Suprapubic skin (tissue), 4 donors: Measurements from ENCODE around the gene SLC25A24. TPM values are rescaled to one million over a fixed set of nuclear protein-coding genes. Genes with fewer than 3 reads are reported as not detected.
A peak's percentile ranks its signal among the peaks of the same experiment; 100 is the strongest.
"Not testable (repeated sequence)": the region's sequence is repeated elsewhere in the genome, so short reads cannot be mapped to it uniquely, and the experiment has no call there.

Experiments
- DNase-seq, 2 donors: peaks; one replicate each; pipeline ENCODE4 v3.0.0-alpha.2; 2019; ENCODE audit warnings: low spot score in 2 of 2
- H3K27ac ChIP-seq: fragments of 200-600 bp; sonication (generic); one replicate; pipeline ENCODE4 v1.5.1; 2019
- H3K27me3 ChIP-seq: fragments of 200-600 bp; sonication (generic); one replicate; pipeline ENCODE4 v1.5.1; 2019
- H3K36me3 ChIP-seq: fragments of 200-600 bp; sonication (generic); one replicate; pipeline ENCODE4 v1.5.1; 2019
- H3K4me1 ChIP-seq: fragments of 200-600 bp; sonication (generic); one replicate; pipeline ENCODE4 v1.5.1; 2019
- H3K4me3 ChIP-seq: fragments of 200-600 bp; sonication (generic); one replicate; pipeline ENCODE4 v1.5.1; 2019; ENCODE audit warnings: mild to moderate bottlenecking
- H3K9me3 ChIP-seq: fragments of 200-600 bp; sonication (generic); one replicate; pipeline ENCODE4 v1.5.1; 2019
- EP300 ChIP-seq: sonication (generic); formaldehyde crosslinking; IDR thresholded peaks from one replicate; pipeline ENCODE4 v1.6.1; 2017; ENCODE audit warnings: antibody characterized with exemption
- POLR2A ChIP-seq, 2 donors: fragments of 450-650 bp; IDR thresholded peaks; one replicate each; pipeline ENCODE4 v1.6.1; 2017; ENCODE audit warnings: antibody characterized with exemption in 2 of 2, mild to moderate bottlenecking in 2 of 2, moderate library complexity in 2 of 2
- POLR2AphosphoS5 ChIP-seq, 3 donors: sonication (generic); formaldehyde crosslinking; IDR thresholded peaks; one replicate each; pipeline ENCODE4 v1.6.1; 2017; ENCODE audit warnings: antibody characterized with exemption in 3 of 3
- WGBS: methylation state at CpG from one replicate; pipeline ENCODE4 v1.1.5; 2018; 5-methylcytosine and 5-hydroxymethylcytosine counted together
- total RNA-seq, 4 donors: library from RNA; depleted of rRNA; stranded (reverse); fragments of >200 nt; gene quantifications; one replicate each; pipeline ENCODE4 v1.1.0, GENCODE V29; 2016
- TF ChIP-seq, protein P1 (sequence below), 2 donors: fragments of 200-600 bp in 1 of 2; fragments of 450-650 bp in 1 of 2; sonication (generic) in 1 of 2; IDR thresholded peaks; one replicate each; pipeline ENCODE4 v1.5.1; 2016 to 2019; ENCODE audit warnings: antibody characterized with exemption in 2 of 2, mild to moderate bottlenecking in 1 of 2, moderate library complexity in 1 of 2

The SLC25A24 gene
- total RNA-seq, 4 donors from 2014 or later = 13.6 to 17.7 (median 16.2) TPM

DNA sequence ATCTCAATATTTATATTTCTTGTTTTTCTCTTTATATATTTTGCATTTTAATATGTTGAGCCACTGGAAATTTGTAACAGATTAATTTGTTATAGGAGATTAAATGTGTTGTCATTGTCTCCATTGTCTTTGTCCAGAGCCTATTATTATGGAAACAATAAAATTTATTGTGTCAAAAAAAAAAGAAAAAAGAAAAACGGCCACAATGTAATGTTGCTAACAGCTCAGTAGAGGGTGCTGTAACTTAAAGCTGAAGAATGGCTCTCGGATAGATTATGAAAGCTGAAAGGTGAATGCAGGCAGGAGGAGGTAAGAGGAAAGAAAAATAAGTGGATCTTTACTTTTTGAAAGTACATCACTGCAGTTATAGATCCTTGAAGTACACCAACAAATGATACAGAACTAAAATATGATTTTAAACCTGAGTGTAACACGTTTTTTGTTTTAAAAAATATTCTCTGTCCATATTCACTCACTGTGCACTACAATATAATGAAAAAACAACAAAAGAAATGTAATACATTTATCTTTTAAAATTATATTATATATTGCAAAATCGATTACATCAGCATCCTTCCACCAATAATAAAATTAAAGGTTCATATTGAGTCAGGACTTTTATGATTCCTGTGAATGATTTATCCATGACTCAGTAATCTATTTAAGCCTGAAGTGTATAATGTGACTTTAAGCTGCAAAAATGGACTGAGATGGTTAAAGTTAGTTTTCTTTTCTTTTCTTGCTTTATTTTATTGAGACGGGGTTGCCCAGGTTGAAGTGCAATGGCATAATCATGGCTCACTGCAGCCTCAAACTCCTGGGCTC lies 14.7 kb upstream of the SLC25A24 start:
- WGBS = 8% methylated on average over 4 of the region's 5 CpGs
- H3K9me3 ChIP-seq, H3K27me3 ChIP-seq, H3K27ac ChIP-seq, H3K36me3 ChIP-seq, DNase-seq, H3K4me1 ChIP-seq, H3K4me3 ChIP-seq: not testable (repeated sequence)
- TF ChIP-seq, protein P1, sequence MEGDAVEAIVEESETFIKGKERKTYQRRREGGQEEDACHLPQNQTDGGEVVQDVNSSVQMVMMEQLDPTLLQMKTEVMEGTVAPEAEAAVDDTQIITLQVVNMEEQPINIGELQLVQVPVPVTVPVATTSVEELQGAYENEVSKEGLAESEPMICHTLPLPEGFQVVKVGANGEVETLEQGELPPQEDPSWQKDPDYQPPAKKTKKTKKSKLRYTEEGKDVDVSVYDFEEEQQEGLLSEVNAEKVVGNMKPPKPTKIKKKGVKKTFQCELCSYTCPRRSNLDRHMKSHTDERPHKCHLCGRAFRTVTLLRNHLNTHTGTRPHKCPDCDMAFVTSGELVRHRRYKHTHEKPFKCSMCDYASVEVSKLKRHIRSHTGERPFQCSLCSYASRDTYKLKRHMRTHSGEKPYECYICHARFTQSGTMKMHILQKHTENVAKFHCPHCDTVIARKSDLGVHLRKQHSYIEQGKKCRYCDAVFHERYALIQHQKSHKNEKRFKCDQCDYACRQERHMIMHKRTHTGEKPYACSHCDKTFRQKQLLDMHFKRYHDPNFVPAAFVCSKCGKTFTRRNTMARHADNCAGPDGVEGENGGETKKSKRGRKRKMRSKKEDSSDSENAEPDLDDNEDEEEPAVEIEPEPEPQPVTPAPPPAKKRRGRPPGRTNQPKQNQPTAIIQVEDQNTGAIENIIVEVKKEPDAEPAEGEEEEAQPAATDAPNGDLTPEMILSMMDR (IDR thresholded peaks at IDR 0.05) = peak in 1 of 2 donors; percentile 57

DNA sequence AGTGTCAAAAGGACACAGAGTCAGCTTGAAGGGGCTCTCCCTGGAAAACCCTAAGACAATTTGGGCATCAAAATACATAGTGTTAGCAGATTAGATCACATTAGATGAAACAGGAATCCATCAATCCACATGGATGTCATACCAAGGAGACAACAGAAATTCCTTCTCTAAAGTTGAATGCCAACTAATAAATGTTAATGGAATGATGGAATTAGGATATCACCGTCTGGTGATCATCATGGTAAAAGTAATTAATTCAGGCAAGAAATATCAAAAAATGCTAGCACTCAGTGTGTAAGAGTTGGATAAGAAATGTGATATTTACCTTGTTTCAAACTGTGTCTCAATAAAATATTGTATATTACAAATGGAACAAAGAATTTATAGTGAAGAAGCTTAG lies 10.9 kb upstream of the SLC25A24 start:
- H3K9me3 ChIP-seq = no peaks in the 10 kb centered on the region
- no peak overlapping the region for H3K4me3 ChIP-seq
- 89% methylated on average over 1 of the region's 1 CpG for WGBS
- no peak for TF ChIP-seq POLR2A (IDR thresholded peaks at IDR 0.05)
- H3K27ac ChIP-seq = no peak overlapping the region
- no peaks in the 10 kb centered on the region for H3K4me1 ChIP-seq
- no peaks in the 10 kb centered on the region for H3K36me3 ChIP-seq
- peaks cover 12% of the 10 kb centered on the region for H3K27me3 ChIP-seq
- no peak for DNase-seq

DNA sequence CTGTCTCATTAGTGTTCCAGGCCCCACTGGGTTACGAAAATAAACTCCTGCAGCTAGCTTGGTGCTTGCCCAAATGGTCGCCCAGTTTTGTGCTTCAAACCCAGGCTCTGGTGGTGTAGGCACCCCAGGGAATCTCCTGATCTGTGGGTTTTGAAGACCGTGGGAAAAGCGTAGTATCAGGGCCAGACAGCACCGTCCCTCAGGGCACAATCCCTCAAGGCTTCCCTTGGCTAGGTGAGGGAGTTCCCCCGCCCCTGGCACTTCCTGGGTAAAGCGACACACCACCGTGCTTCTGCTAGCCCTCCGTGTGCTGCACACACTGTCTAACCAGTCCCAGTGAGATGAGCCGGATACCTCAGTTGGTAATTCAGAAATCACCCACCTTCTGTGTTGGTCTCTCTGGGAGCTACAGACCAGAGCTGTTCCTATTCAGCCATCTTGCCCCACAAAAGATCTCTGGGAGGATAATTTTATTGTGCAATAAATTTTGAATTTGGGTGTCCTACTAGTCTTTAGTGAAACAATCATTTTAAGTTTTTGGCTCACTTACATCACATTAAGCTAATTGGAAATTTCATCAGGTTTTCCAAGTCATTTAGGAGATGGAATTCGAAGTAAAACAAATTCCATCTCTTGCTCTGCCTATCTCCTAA lies 9.4 kb upstream of the SLC25A24 start:
- Histone ChIP-seq H3K36me3 (no peaks in the 10 kb centered on the region), H3K9me3 (no peaks in the 10 kb centered on the region), H3K4me3 (no peak overlapping the region), H3K27me3 (peaks cover 12% of the 10 kb centered on the region), H3K27ac (no peak overlapping the region), H3K4me1 (no peaks in the 10 kb centered on the region)
- 52% methylated on average over 8 of the region's 11 CpGs for WGBS
- no peak for DNase-seq
- TF ChIP-seq, protein P1 (IDR thresholded peaks at IDR 0.05) = no peak
- TF ChIP-seq POLR2AphosphoS5 (IDR thresholded peaks at IDR 0.05) (no peak), POLR2A (IDR thresholded peaks at IDR 0.05) (no peak), EP300 (no peak)

DNA sequence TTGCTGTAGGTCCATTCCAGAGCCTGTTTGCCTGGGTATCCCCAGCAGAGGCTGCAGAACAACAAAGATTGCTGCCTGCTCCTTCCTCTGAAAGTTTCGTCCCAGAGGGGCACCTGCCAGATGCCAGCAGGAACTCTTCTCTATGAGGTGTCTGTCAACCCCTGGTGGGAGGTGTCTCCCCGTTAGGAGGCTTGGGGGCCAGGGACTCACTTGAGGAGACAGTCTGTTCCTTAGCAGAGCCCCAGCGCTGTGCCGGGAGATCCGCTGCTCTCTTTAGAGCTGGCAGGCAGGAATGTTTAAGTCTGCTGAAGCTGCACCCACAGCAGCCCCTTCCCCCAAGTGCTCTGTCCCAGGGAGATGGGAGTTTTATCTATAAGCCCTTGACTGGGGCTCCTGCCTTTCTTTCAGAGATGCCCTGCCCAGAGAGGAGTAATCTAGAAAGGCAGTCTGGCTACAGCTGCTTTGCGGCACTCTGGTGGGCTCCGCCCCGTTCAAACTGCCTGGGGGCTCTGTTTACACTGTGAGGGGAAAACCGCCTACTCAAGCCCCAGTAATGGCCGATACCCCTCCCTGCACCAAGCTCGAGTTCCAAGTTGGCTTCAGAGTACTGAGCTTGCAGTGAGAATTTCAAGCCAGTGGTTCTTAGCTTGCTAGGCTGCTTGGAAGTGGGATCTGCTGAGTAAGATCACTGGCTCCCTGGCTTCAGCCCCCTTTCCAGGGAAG lies 8.7 kb upstream of the SLC25A24 start:
- Histone ChIP-seq H3K4me1 (no peaks in the 10 kb centered on the region), H3K27me3 (peaks cover 12% of the 10 kb centered on the region), H3K9me3 (no peaks in the 10 kb centered on the region), H3K27ac (no peak overlapping the region), H3K36me3 (no peaks in the 10 kb centered on the region), H3K4me3 (no peak overlapping the region)
- no peak for TF ChIP-seq POLR2AphosphoS5 (IDR thresholded peaks at IDR 0.05)
- TF ChIP-seq EP300 = no peak
- no peak for TF ChIP-seq POLR2A (IDR thresholded peaks at IDR 0.05)
- TF ChIP-seq, protein P1 (IDR thresholded peaks at IDR 0.05) = no peak
- 34% methylated on average over 5 of the region's 11 CpGs for WGBS
- DNase-seq = no peak

DNA sequence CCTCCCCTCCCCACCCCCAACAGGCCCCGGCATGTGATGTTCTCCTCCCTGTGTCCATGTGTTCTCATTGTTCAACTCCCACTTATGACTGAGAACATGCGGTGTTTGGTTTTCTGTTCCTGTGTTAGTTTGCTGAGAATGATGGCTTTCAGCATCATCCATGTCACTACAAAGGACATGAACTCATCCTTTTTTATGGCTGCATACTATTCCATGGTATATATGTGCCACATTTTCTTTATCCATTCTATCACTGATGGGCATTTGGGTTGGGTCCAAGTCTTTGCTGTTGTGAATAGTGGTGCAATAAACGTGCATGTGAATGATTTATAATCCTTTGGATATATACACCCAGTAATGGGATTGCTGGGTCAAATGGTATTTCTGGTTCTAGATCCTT lies 3.4 kb upstream of the SLC25A24 start:
- not testable (repeated sequence) for H3K27me3 ChIP-seq, H3K4me3 ChIP-seq, DNase-seq, H3K27ac ChIP-seq, H3K36me3 ChIP-seq, H3K9me3 ChIP-seq
- peaks cover 16% of the 10 kb centered on the region for H3K4me1 ChIP-seq
- WGBS = 87% methylated on average over 3 of the region's 3 CpGs

DNA sequence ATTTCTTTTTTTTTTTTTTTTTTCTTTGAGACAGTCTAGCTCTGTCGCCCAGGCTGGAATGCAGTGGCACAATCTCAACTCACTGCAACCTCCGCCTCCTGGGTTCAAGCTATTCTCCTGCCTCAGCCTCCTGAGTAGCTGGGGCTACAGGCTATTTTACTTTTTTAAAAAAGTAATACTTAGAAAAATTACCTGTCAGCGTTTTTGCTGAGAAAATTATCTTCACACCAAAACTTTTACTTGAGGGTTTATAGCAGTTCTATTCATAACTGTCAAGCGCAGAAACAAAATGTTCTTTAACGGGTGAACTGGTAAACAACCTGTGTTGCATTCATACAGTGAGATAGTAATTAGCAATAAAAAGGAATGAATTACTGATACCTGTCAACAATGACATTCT lies 1.5 kb upstream of the SLC25A24 start:
- H3K4me3 ChIP-seq = no peak overlapping the region
- H3K9me3 ChIP-seq = no peaks in the 10 kb centered on the region
- 85% methylated on average over 5 of the region's 5 CpGs for WGBS
- no peak overlapping the region for H3K27ac ChIP-seq
- no peaks in the 10 kb centered on the region for H3K27me3 ChIP-seq
- DNase-seq = no peak
- H3K36me3 ChIP-seq = no peaks in the 10 kb centered on the region
- TF ChIP-seq, protein P1 (IDR thresholded peaks at IDR 0.05) = no peak
- TF ChIP-seq POLR2AphosphoS5 (IDR thresholded peaks at IDR 0.05) = no peak
- TF ChIP-seq POLR2A (IDR thresholded peaks at IDR 0.05) = no peak
- no peak for TF ChIP-seq EP300
- peaks cover 25% of the 10 kb centered on the region for H3K4me1 ChIP-seq
